SH-SY5Y (cell line): Measurements from ENCODE around the gene DMTF1.

Experiments used
- GATA2 ChIP-seq: IDR thresholded peaks from 2 replicates; pipeline ENCODE4 v1.6.1; 2011; ENCODE audit warnings: mild to moderate bottlenecking, low read depth, low read length
- GATA3 ChIP-seq: IDR thresholded peaks from 2 replicates; pipeline ENCODE4 v1.6.1; 2011; ENCODE audit warnings: low read depth, mild to moderate bottlenecking, low read length, moderate library complexity

DNA sequence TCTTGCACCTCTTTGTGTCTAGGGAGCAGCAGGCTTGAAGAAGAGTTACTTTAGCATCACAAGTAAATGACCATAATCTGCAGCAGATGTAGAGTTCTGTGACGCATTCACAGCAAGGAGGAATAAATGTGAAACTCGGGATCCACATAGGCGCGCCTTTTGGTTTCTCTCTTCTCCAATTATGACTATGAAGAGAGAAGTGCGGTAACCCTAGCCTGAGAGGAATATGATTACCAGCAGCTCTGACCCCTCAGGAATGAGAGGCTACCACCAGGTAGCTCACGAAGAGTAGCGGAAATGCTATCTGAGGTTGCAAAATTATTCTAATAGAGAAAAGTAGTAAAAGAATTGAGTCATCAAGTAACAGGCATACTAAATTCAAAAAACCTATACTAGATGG lies 25.2 kb upstream of the DMTF1 start:
- TF ChIP-seq GATA2 (no peak), GATA3 (no peak)
